Esophagus muscularis mucosa (tissue), 3 donors: ENCODE results near the gene IQCE.

Experiments used
- POLR2A ChIP-seq: fragments of 450-650 bp; IDR thresholded peaks from one replicate; pipeline ENCODE4 v1.6.1; 2017; ENCODE audit warnings: antibody characterized with exemption, moderate library complexity, mild to moderate bottlenecking, low read depth
- POLR2AphosphoS5 ChIP-seq, 2 donors: sonication (generic); formaldehyde crosslinking; IDR thresholded peaks; one replicate each; pipeline ENCODE4 v1.6.1; 2017; ENCODE audit warnings: antibody characterized with exemption in 2 of 2
- TF ChIP-seq, protein P1 (sequence below), 3 experiments: fragments of 200-600 bp in 2 of 3; fragments of 450-650 bp in 1 of 3; sonication (generic) in 2 of 3; IDR thresholded peaks; one replicate each; pipeline ENCODE4 v1.5.1; 2017 to 2019; ENCODE audit warnings: antibody characterized with exemption in 3 of 3, mild to moderate bottlenecking in 2 of 3, moderate library complexity in 1 of 3

DNA sequence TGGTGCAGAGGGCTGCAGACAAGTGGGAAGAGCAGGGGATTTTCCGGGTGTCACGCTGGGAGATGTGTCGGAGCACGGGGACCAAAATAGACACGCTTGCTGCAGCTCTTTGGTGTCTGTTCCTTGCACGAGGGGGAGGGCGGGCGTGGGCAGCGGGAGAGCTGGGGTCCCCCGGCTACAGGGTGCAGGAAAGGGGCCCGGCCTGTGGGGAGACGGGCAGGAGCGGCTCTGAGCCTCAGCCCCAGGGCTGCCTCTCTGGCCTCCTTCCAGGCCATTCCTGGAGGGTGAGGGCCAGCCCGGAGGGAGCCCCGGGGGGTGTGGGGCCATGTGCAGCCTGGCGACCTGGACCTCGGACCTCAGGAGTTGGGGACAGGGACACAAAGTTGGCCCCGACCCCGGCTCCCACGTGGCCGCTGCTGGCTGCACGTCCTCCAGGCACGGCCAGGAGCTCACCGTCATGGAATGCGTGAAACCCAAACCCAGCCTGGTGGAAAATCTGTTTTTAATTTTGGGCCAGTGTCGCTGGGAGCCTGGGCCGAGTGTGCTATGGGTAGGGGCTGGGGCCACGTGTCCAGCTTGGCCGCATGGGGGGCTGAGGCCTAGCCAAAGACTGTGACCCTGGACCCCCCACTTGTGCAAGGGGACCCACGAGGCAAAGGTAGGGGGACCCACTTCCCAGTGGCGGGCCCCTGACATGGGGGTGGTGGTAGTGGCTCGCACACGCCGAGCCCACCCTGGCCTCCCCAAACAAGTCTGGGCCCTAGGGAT, 79.6 kb downstream of the IQCE start:
- TF ChIP-seq, protein P1, sequence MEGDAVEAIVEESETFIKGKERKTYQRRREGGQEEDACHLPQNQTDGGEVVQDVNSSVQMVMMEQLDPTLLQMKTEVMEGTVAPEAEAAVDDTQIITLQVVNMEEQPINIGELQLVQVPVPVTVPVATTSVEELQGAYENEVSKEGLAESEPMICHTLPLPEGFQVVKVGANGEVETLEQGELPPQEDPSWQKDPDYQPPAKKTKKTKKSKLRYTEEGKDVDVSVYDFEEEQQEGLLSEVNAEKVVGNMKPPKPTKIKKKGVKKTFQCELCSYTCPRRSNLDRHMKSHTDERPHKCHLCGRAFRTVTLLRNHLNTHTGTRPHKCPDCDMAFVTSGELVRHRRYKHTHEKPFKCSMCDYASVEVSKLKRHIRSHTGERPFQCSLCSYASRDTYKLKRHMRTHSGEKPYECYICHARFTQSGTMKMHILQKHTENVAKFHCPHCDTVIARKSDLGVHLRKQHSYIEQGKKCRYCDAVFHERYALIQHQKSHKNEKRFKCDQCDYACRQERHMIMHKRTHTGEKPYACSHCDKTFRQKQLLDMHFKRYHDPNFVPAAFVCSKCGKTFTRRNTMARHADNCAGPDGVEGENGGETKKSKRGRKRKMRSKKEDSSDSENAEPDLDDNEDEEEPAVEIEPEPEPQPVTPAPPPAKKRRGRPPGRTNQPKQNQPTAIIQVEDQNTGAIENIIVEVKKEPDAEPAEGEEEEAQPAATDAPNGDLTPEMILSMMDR (IDR thresholded peaks at IDR 0.05): no peak
- TF ChIP-seq POLR2AphosphoS5 (IDR thresholded peaks at IDR 0.05) (no peak), POLR2A (no peak)
